HG03442 (cell line): ENCODE data around the gene ELOVL6.

Source experiments
- ATAC-seq: cut with Tn5 transposase; IDR thresholded peaks from one replicate; pipeline ENCODE4 v1.9.1; 2021; ENCODE audit warnings: mild to moderate bottlenecking, moderate library complexity; ENCODE audit not compliant: unreplicated experiment

ELOVL6 gene

GRCh38 chr4:110130576-110131358 lies 67.6 kb downstream of the ELOVL6 start:
- no peak for ATAC-seq

- no peak for ATAC-seq
These were observed 68.9 kb downstream of the ELOVL6 start for GRCh38 chr4:110129544-110129943.

- ATAC-seq = no peak
These were observed 69.9 kb downstream of the ELOVL6 start for GRCh38 chr4:110128472-110128919.

GRCh38 chr4:110128029-110128428 lies 70.4 kb downstream of the ELOVL6 start:
- no peak for ATAC-seq

GRCh38 chr4:110124711-110125110 lies 73.7 kb downstream of the ELOVL6 start:
- peak; percentile 60 for ATAC-seq

- no peak for ATAC-seq
These were observed 76.2 kb downstream of the ELOVL6 start for GRCh38 chr4:110122201-110122600.

GRCh38 chr4:110120506-110120905 lies 77.9 kb downstream of the ELOVL6 start:
- no peak for ATAC-seq

GRCh38 chr4:110119880-110120279 lies 78.5 kb downstream of the ELOVL6 start:
- ATAC-seq = no peak

- peak; percentile 70 for ATAC-seq
These were observed 79.1 kb downstream of the ELOVL6 start for GRCh38 chr4:110119337-110119736.

GRCh38 chr4:110112056-110112455 lies 86.4 kb downstream of the ELOVL6 start:
- ATAC-seq = no peak

GRCh38 chr4:110109455-110109854 lies 89.0 kb downstream of the ELOVL6 start:
- ATAC-seq = no peak

- no peak for ATAC-seq
These were observed 89.5 kb downstream of the ELOVL6 start for GRCh38 chr4:110108960-110109359.

- ATAC-seq = peak; percentile 92
These were observed 90.0 kb downstream of the ELOVL6 start for GRCh38 chr4:110108422-110108821.

- no peak for ATAC-seq
These were observed 90.5 kb downstream of the ELOVL6 start for GRCh38 chr4:110107866-110108265.

- ATAC-seq = peak; percentile 81
These were observed 91.5 kb downstream of the ELOVL6 start for GRCh38 chr4:110106931-110107296.

GRCh38 chr4:110104661-110105060 lies 93.8 kb downstream of the ELOVL6 start:
- ATAC-seq = no peak

GRCh38 chr4:110099638-110100037 lies 98.8 kb downstream of the ELOVL6 start:
- ATAC-seq = no peak

GRCh38 chr4:110096405-110096804 lies 102.0 kb downstream of the ELOVL6 start:
- no peak for ATAC-seq

GRCh38 chr4:110092646-110093045 lies 105.8 kb downstream of the ELOVL6 start:
- no peak for ATAC-seq

- no peak for ATAC-seq
These were observed 106.8 kb downstream of the ELOVL6 start for GRCh38 chr4:110091434-110092140.

- ATAC-seq = peak; percentile 78
These were observed 109.7 kb downstream of the ELOVL6 start for GRCh38 chr4:110088670-110089069.

- no peak for ATAC-seq
These were observed 111.2 kb downstream of the ELOVL6 start for GRCh38 chr4:110087070-110087708.
